ENCODE measurements around the gene ABHD12.

- TF ChIP-seq POLR2A (IDR thresholded peaks at IDR 0.05) = no peak
- TF ChIP-seq CTCF (IDR thresholded peaks at IDR 0.05) = no peak
- TF ChIP-seq POLR2AphosphoS5 (IDR thresholded peaks at IDR 0.05) = no peak
Observed at GRCh38 chr20:25418776-25419175, 28.1 kb upstream of the ABHD12 start.
